ENCODE results near the gene PCDH10.

DNA sequence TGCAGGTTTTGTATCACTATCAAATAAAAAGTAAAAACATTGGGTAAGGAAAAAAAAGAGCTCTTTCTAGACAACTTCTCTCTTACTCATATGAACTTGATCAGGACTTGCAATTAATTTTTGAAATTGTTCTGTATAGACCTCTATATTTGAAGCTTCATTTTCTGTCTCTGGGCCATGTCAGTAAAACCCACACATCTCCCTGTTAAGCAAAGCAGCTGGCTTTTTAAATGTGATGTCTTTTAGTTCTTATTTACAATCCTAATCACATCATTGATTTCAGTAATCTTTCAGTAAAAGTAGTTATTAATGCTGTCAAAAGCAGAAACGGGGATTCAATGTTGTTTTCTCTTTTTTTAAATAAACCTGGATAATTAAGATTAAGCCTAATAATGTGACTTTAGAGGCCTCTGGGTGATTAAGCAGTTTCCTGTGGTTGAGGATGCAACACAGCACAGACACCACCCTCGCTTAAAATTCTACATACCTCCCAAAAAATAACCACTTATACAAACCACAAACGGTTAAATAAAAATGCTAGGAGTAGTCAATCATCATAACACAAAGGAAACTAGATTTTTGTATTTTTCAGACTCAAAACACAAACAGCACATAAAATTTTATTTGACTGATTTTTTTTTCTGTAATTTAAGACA is 5.2 kb upstream of the PCDH10 start:
- TF ChIP-seq CTCF (IDR thresholded peaks at IDR 0.05; ENCODE audit: low read length) (no peak), EZH2phosphoT487 (IDR thresholded peaks at IDR 0.05; ENCODE audit: low read length) (no peak)

Measured in MM.1S (cell line).